Endothelial cell (in vitro differentiated cells): ENCODE data around the gene ST7. TPM values are rescaled to one million over a fixed set of nuclear protein-coding genes. Genes with fewer than 3 reads are reported as not detected.

ENCODE experiments used
- DNase-seq: peaks from one replicate; pipeline ENCODE4 v3.0.0; 2021; ENCODE audit warnings: low spot score
- H3K27ac Mint-ChIP-seq: one replicate; pipeline ENCODE4 v1.8.0; 2021; ENCODE audit warnings: mixed read lengths, inconsistent platforms; ENCODE audit not compliant: unreplicated experiment
- H3K27me3 Mint-ChIP-seq: one replicate; pipeline ENCODE4 v1.8.0; 2021; ENCODE audit warnings: mild to moderate bottlenecking, moderate library complexity, mixed read lengths, inconsistent platforms; ENCODE audit not compliant: unreplicated experiment
- H3K36me3 Mint-ChIP-seq: one replicate; pipeline ENCODE4 v1.8.0; 2021; ENCODE audit warnings: mild to moderate bottlenecking, low read depth, mixed read lengths, inconsistent platforms; ENCODE audit not compliant: unreplicated experiment
- H3K4me1 Mint-ChIP-seq: one replicate; pipeline ENCODE4 v1.8.0; 2021; ENCODE audit warnings: mild to moderate bottlenecking, mixed read lengths, inconsistent platforms; ENCODE audit not compliant: unreplicated experiment
- H3K4me3 Mint-ChIP-seq: one replicate; pipeline ENCODE4 v1.8.0; 2021; ENCODE audit warnings: mild to moderate bottlenecking, mixed read lengths, inconsistent platforms; ENCODE audit not compliant: unreplicated experiment
- H3K9me3 Mint-ChIP-seq: one replicate; pipeline ENCODE4 v1.8.0; 2021; ENCODE audit warnings: mixed read lengths, inconsistent platforms; ENCODE audit not compliant: unreplicated experiment
- CTCF ChIP-seq: fragments of 200-600 bp; sonication (generic); IDR thresholded peaks from one replicate; pipeline ENCODE4 v1.5.0; 2021; ENCODE audit warnings: antibody characterized with exemption; ENCODE audit not compliant: unreplicated experiment
- total RNA-seq: library from RNA; stranded (reverse); fragmentation: NEBNext Ultra II Directional; extraction: Animal tissue kit (Norgen Biotek cat#: 25700); gene quantifications from one replicate; pipeline ENCODE4 v1.2.1, GENCODE V29; 2021; ENCODE audit not compliant: unreplicated experiment

Gene ST7
- total RNA-seq, 1 donor from 2014 or later, result 44.1 TPM

DNA sequence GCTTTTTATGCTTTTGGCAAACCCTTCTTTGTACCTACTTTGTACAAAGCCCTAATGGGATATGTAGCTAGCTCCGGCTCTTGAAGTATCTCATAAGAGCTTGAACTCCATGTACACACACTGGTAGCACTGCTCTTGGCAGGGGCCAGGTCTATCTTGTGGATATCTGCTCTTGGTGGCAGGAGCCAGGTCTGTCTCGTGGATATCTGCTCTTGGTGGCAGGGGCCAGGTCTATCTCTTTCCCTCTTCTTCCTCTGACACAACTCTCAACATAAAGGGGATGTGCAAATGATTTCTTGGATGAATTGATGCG lies 277.7 kb downstream of the ST7 start:
- peaks cover 1% of the 10 kb centered on the region for H3K4me1 Mint-ChIP-seq
- no peak overlapping the region for H3K27ac Mint-ChIP-seq
- no peaks in the 10 kb centered on the region for H3K9me3 Mint-ChIP-seq
- H3K27me3 Mint-ChIP-seq, result peaks cover 2% of the 10 kb centered on the region
- no peak overlapping the region for H3K4me3 Mint-ChIP-seq
- no peak for DNase-seq
- peaks cover 22% of the 10 kb centered on the region for H3K36me3 Mint-ChIP-seq
- TF ChIP-seq CTCF, result no peak

DNA sequence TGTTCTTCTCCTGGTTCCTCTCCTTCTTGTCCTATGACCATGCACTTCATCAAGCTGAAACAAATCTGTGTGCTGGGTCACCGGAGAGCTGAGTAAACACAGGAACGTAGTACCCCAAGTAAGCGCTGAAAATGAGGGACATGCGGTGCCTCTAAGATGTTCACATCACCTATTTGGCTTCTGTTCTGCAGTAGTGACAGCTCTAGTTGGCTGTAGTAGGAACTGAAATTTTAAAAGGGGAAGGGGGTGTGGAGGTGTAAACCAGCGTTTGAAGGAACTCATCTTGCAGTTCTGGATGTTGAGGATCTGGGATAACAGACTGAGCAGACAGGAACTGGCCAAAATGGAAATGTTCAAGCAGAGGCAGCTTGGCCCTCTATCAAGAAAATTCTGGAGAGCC lies 284.3 kb downstream of the ST7 start:
- no peak for DNase-seq
- no peak for TF ChIP-seq CTCF
- Mint-ChIP-seq H3K4me1 (peaks cover 3% of the 10 kb centered on the region), H3K27ac (no peak overlapping the region), H3K9me3 (no peaks in the 10 kb centered on the region), H3K4me3 (no peak overlapping the region), H3K27me3 (peaks cover 2% of the 10 kb centered on the region), H3K36me3 (peaks cover 7% of the 10 kb centered on the region)

DNA sequence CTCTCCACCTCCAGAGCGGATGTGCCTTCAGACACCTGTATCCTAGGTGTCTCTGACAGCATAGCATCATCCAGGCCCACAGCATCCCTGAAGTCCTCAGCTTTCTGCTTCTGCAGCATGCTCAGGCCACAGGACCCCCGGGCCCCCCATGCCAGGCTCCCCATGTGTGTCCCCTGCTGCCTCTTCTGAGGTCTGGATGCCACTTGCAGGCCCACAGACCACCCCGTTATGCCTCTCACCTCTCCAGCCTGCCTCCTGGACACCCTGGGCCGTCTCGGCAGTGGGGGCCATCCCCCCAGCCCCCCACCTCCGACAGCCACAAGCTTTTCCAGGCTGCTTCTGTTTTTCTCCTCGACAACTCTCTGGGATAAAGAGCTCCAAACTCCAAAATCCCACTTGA lies 285.2 kb downstream of the ST7 start:
- H3K36me3 Mint-ChIP-seq, result peaks cover 3% of the 10 kb centered on the region

DNA sequence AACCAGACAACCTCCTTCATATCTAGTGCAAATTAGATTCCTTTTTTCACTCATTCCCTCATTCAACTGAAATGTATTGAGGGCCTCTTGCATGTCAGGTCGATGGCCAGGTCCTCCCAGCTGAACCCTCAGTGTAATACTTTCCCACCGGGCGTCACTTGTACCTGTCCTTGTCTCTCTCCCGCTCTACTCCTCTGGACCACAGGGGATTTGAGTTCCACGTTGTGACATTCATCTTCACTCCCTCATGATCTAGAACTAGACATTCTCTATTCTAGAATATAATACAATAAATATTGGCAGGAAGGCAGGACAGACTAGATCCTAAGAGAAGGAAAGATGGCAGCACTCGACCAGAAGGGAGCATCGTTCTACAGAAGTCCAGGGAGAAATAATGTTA lies 285.6 kb downstream of the ST7 start:
- TF ChIP-seq CTCF, result no peak
- Mint-ChIP-seq H3K36me3 (no peaks in the 10 kb centered on the region), H3K27ac (no peak overlapping the region), H3K9me3 (no peaks in the 10 kb centered on the region), H3K27me3 (peaks cover 2% of the 10 kb centered on the region), H3K4me3 (no peak overlapping the region), H3K4me1 (peaks cover 3% of the 10 kb centered on the region)
- no peak for DNase-seq

More for the DNA sequence above, 285.2 kb downstream of the ST7 start:
- Mint-ChIP-seq H3K27ac (no peak overlapping the region), H3K4me1 (peaks cover 3% of the 10 kb centered on the region), H3K4me3 (no peak overlapping the region), H3K9me3 (no peaks in the 10 kb centered on the region), H3K27me3 (peaks cover 2% of the 10 kb centered on the region)
- no peak for DNase-seq
- TF ChIP-seq CTCF, result no peak

GRCh38 chr7:117241088-117241487 lies 287.8 kb downstream of the ST7 start:
- no peak for TF ChIP-seq CTCF
- no peaks in the 10 kb centered on the region for H3K36me3 Mint-ChIP-seq
- H3K27me3 Mint-ChIP-seq, result peaks cover 7% of the 10 kb centered on the region
- peaks cover 3% of the 10 kb centered on the region for H3K4me1 Mint-ChIP-seq
- no peak for DNase-seq
- no peaks in the 10 kb centered on the region for H3K9me3 Mint-ChIP-seq
- no peak overlapping the region for H3K4me3 Mint-ChIP-seq
- no peak overlapping the region for H3K27ac Mint-ChIP-seq
